ENCODE measurements around the gene SIGLEC15. TPM values are rescaled to one million over a fixed set of nuclear protein-coding genes. Genes with fewer than 3 reads are reported as not detected.
"Not testable (repeated sequence)": the region's sequence is repeated elsewhere in the genome, so short reads cannot be mapped to it uniquely, and the experiment has no call there.

The SIGLEC15 gene
- total RNA-seq, 1 donor from 2014 or later, result 0.26 TPM

DNA sequence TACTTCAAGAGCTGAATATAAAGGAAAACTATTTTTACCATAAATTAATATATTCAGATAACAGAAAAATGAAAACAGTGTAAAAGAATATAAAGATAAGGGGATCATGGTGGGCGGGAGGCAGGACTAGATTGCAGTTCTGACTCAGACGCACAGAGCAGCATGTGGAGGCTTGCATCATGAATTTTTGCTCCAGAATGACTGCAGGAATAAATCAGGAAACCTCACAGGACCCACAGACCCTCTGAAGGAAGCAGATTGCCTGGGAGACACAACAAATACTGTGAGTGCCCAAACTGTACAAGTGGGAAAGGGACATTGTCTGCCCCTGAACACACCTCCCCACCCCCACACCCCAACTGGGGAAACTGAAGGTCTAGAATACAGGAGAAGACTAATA is 19.2 kb upstream of the SIGLEC15 start:
- peak; percentile 82 for DNase-seq (ENCODE audit: low read depth)
- H3K4me3 ChIP-seq (ENCODE audit: low read depth, low read length), result no peak overlapping the region
- no peak for FAIRE-seq

DNA sequence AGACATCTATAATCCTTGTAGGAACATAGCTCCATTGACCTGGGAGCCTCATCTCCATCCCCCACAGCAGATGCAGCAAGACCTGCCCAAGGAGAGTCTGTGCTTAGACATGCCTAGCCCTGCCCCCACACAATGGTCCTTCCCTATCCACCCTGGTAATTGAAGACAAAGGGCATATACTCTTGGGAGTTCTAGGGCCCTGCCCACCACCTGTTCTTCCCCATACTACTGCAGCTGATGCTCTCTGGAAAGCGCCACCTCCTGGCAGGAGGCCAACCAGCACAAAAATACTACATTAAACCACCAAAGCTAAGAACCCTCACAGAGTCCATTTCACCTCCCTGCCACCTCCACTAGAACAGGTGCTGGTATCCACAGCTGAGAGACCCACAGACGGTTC is 18.3 kb upstream of the SIGLEC15 start:
- not testable (repeated sequence) for FAIRE-seq

More for the DNA sequence above, 19.2 kb upstream of the SIGLEC15 start:
- Histone ChIP-seq H3K36me3 (ENCODE audit: control insufficient read depth, insufficient read depth, low read length) (no peaks in the 10 kb centered on the region), H3K27me3 (ENCODE audit: control insufficient read depth, insufficient read depth, low read length) (no peaks in the 10 kb centered on the region)
- TF ChIP-seq, protein P1, sequence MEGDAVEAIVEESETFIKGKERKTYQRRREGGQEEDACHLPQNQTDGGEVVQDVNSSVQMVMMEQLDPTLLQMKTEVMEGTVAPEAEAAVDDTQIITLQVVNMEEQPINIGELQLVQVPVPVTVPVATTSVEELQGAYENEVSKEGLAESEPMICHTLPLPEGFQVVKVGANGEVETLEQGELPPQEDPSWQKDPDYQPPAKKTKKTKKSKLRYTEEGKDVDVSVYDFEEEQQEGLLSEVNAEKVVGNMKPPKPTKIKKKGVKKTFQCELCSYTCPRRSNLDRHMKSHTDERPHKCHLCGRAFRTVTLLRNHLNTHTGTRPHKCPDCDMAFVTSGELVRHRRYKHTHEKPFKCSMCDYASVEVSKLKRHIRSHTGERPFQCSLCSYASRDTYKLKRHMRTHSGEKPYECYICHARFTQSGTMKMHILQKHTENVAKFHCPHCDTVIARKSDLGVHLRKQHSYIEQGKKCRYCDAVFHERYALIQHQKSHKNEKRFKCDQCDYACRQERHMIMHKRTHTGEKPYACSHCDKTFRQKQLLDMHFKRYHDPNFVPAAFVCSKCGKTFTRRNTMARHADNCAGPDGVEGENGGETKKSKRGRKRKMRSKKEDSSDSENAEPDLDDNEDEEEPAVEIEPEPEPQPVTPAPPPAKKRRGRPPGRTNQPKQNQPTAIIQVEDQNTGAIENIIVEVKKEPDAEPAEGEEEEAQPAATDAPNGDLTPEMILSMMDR (IDR thresholded peaks at IDR 0.05; ENCODE audit: insufficient read depth, low read length, severe bottlenecking), result no peak

DNA sequence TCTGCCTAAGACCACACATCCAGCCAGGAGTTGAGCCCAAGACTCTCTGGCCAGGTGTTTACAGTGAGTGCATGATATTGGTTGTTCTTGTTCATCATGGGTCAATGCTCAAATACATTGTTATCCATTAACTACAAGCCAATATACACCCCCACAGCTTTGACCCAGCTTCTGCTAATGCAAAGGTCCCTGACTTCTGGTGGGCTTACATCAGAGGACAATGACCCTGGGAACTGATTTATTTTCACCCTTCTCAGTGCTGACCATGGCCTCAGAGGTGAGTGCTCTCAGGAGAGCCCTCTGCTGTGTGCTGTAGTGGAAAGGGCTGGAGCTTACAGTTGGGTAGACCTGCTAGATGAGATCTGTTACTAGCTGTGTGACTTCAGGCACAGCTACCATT is 10.7 kb upstream of the SIGLEC15 start:
- peak; percentile 91 for FAIRE-seq
- not testable (repeated sequence) for H3K27me3 ChIP-seq (ENCODE audit: control insufficient read depth, insufficient read depth, low read length); DNase-seq (ENCODE audit: low read depth)

More for the DNA sequence above, 18.3 kb upstream of the SIGLEC15 start:
- H3K27me3 ChIP-seq (ENCODE audit: control insufficient read depth, insufficient read depth, low read length); H3K36me3 ChIP-seq (ENCODE audit: control insufficient read depth, insufficient read depth, low read length); H3K4me3 ChIP-seq (ENCODE audit: low read depth, low read length): not testable (repeated sequence)
- TF ChIP-seq, protein P1 (IDR thresholded peaks at IDR 0.05; ENCODE audit: insufficient read depth, low read length, severe bottlenecking), result peak; percentile 5
- DNase-seq (ENCODE audit: low read depth), result peak; percentile 81

DNA sequence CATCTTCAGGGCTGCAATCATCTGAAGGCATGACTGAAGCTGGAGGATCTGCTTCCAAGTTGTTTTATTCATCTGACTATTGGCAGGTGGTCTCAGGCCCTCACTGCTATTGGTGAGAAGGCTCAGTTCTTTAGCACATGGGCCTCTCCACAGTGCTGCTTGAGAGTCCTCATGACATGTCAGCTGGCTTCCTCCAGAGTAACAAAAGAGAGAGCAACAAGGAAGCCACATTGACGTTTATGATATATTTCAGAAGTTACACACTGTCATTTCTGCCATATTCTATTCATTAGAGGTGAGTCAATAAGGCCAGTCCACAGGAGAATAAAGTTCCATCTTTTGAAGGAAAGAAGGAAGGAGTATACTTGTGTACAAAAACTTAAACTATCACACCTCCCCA is 7.9 kb upstream of the SIGLEC15 start:
- DNase-seq (ENCODE audit: low read depth), result no peak
- TF ChIP-seq, protein P1 (IDR thresholded peaks at IDR 0.05; ENCODE audit: insufficient read depth, low read length, severe bottlenecking), result no peak
- Histone ChIP-seq H3K27me3 (ENCODE audit: control insufficient read depth, insufficient read depth, low read length) (no peaks in the 10 kb centered on the region), H3K36me3 (ENCODE audit: control insufficient read depth, insufficient read depth, low read length) (no peaks in the 10 kb centered on the region), H3K4me3 (ENCODE audit: low read depth, low read length) (no peak overlapping the region)
- no peak for FAIRE-seq

More for the DNA sequence above, 10.7 kb upstream of the SIGLEC15 start:
- not testable (repeated sequence) for H3K36me3 ChIP-seq (ENCODE audit: control insufficient read depth, insufficient read depth, low read length); H3K4me3 ChIP-seq (ENCODE audit: low read depth, low read length)

DNA sequence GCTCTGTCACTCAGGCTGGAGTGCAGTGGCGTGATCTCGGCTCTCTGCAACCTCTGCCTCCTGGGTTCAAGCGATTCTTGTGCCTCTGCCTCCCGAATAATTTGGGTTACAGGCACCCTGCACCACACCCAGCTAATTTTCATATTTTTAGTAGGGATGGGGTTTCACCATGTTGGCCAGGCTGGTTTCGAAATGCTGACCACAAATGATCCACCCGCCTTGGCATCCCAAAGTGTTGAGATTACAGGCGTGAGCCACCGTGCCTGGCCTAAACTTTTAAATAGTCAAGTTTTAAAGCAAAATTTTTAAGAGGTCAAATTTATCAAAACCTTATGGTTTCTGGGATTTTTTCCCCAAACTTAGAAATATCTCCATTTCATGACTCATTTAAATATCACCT is 6.7 kb upstream of the SIGLEC15 start:
- H3K4me3 ChIP-seq (ENCODE audit: low read depth, low read length); H3K36me3 ChIP-seq (ENCODE audit: control insufficient read depth, insufficient read depth, low read length); H3K27me3 ChIP-seq (ENCODE audit: control insufficient read depth, insufficient read depth, low read length); FAIRE-seq; DNase-seq (ENCODE audit: low read depth): not testable (repeated sequence)

DNA sequence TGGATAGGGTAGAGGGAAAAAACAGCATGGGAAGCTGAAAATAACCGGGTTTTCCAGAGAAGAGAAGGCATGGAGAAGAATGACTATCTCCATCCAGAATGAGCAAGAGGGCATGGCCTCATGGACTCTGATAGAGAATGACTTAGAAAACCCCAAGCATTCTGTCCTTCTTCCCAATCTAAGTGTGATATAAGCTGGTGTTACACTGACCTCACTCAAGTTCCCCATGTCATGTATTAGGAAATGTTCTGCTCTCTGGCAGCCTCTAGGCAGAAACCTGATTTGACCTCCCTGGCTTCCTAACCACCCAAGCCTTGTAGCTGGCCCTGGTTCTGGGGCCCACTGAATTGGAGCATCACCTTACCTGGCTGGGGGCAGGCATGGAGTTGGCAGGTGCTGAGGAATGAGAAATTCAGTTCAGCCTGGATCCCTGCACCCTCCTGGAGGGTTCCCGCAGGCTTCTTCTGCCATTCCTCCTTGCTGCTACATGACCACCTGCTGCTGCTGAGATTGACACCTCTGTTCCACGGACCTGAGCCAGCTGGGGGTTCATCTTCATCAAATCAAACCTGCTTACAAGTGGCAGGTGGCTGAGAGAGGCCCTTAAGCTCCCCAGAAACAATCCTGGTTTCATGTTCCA is 5.2 kb upstream of the SIGLEC15 start:
- H3K4me3 ChIP-seq (ENCODE audit: low read depth, low read length), result no peak overlapping the region
- no peak for FAIRE-seq
- TF ChIP-seq, protein P1 (IDR thresholded peaks at IDR 0.05; ENCODE audit: insufficient read depth, low read length, severe bottlenecking), result no peak
- H3K36me3 ChIP-seq (ENCODE audit: control insufficient read depth, insufficient read depth, low read length), result no peaks in the 10 kb centered on the region
- no peaks in the 10 kb centered on the region for H3K27me3 ChIP-seq (ENCODE audit: control insufficient read depth, insufficient read depth, low read length)
- DNase-seq (ENCODE audit: low read depth), result no peak

DNA sequence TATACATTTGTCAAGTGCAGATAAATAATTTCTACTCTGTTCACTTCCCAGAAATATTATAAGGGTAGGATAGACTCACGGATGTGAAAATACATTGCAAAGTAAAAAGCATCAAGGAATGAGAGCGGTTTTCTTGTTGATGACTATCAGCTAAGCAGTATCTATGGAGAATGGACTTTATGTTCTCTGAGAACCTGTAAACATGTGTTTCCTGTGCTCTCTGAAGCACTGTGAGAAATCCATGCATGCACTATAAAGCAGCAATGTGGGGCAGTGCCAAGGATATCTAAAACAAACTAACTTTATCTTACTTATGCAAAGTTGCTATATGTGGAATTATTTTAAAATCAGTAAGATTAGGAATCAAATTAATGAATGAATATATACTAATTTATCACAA is 4.4 kb upstream of the SIGLEC15 start:
- TF ChIP-seq, protein P1 (IDR thresholded peaks at IDR 0.05; ENCODE audit: insufficient read depth, low read length, severe bottlenecking), result no peak
- DNase-seq (ENCODE audit: low read depth) (no peak), FAIRE-seq (no peak)
- Histone ChIP-seq H3K27me3 (ENCODE audit: control insufficient read depth, insufficient read depth, low read length) (no peaks in the 10 kb centered on the region), H3K36me3 (ENCODE audit: control insufficient read depth, insufficient read depth, low read length) (no peaks in the 10 kb centered on the region), H3K4me3 (ENCODE audit: low read depth, low read length) (no peak overlapping the region)

Measured in bronchial epithelial cell (primary cell).